Motor neuron (in vitro differentiated cells): ENCODE results near the gene RNF182. TPM values are rescaled to one million over a fixed set of nuclear protein-coding genes. Genes with fewer than 3 reads are reported as not detected.

Experiments
- ATAC-seq, 8 experiments: fragments of 200-7000 bp; cut with Tn5 transposase; replicated peaks in 6 of 8; 2 replicates each; pipeline ENCODE4 v1.8.0; 2021; ENCODE audit warnings: mild to moderate bottlenecking in 8 of 8, moderate library complexity in 8 of 8
- H3K27ac ChIP-seq, 2 donors: fragments of 250-450 bp; sonication (Bioruptor Pico); 2 replicates each; pipeline ENCODE4 v1.9.0; 2021; ENCODE audit warnings: antibody characterized with exemption in 2 of 2, mild to moderate bottlenecking in 2 of 2, moderate library complexity in 1 of 2
- H3K4me1 ChIP-seq, 2 donors: fragments of 250-450 bp; sonication (Bioruptor Pico); replicated peaks in 1 of 2; 2 replicates each; pipeline ENCODE4 v1.6.1; 2021; ENCODE audit warnings: antibody characterized with exemption in 2 of 2, mild to moderate bottlenecking in 2 of 2, moderate library complexity in 1 of 2
- H3K4me3 ChIP-seq, 5 donors: fragments of 250-450 bp; sonication (Bioruptor Pico); 2 replicates each; pipeline ENCODE4 v1.9.0; 2021; ENCODE audit warnings: antibody characterized with exemption in 5 of 5, mild to moderate bottlenecking in 5 of 5, moderate library complexity in 4 of 5
- WGBS, 10 experiments: fragments of 450-650 bp; shearing (Covaris generic); methylation state at CpG; one replicate each; pipeline ENCODE4 v1.0.0; 2022; 5-methylcytosine and 5-hydroxymethylcytosine counted together
- in situ Hi-C, 9 experiments: fragments of 400-800 bp; cut with MboI; loops; one replicate each; pipeline ENCODE4 v1.15.0; 2021; ENCODE audit warnings: low sequenced_read_pairs in 9 of 9, low pct_unique_long_range_greater_than_20kb in 2 of 9; ENCODE audit not compliant: unreplicated experiment in 9 of 9
- total RNA-seq, 8 experiments: library from RNA; unstranded; fragments of 300-600 nt; gene quantifications; 2 replicates each; pipeline versions ENCODE4 v1.2.3 to v1.2.4, GENCODE V29; 2022

Gene RNF182
- total RNA-seq, 8 experiments from 2014 or later = 1.3 to 12.1 (median 4.5) TPM; not detected in 2

- no peak overlapping the region for H3K27ac ChIP-seq
- H3K4me1 ChIP-seq = no peaks in the 10 kb centered on the region
- WGBS, 10 experiments = 43 to 100% (median 75%) methylated on average over 1 to 2 of the region's 2 CpGs; no CpG with 5 or more reads in 3 of the 10 experiments
- no peak for ATAC-seq
- in situ Hi-C loops = loop anchor here in 7 of 9 experiments (10.0 to 25.0 kb wide), 4 partner anchors 147 to 1730 kb away; no protein-coding TSS in a partner anchor
- H3K4me3 ChIP-seq = no peak overlapping the region
Observed at GRCh38 chr6:13907614-13908215, 17.0 kb upstream of the RNF182 start.

GRCh38 chr6:13908955-13909381 lies 15.8 kb upstream of the RNF182 start:
- H3K4me1 ChIP-seq = no peaks in the 10 kb centered on the region
- ATAC-seq = peak; percentile 80 to 94 (median 89)
- H3K4me3 ChIP-seq = no peak overlapping the region
- 0 to 20% (median 0%) methylated on average over 2 to 3 of the region's 3 CpGs for WGBS, 10 experiments
- in situ Hi-C loops = loop anchor here in 7 of 9 experiments (10.0 to 25.0 kb wide), 4 partner anchors 146 to 1728 kb away; no protein-coding TSS in a partner anchor
- no peak overlapping the region for H3K27ac ChIP-seq

- Histone ChIP-seq H3K27ac (no peak overlapping the region), H3K4me3 (no peak overlapping the region), H3K4me1 (no peaks in the 10 kb centered on the region)
- in situ Hi-C loops = loop anchor here in 5 of 9 experiments (10.0 to 25.0 kb wide), 3 partner anchors 152 to 1727 kb away; no protein-coding TSS in a partner anchor
- WGBS, 10 experiments = 67 to 100% (median 90%) methylated on average over 1 to 2 of the region's 2 CpGs; no CpG with 5 or more reads in 3 of the 10 experiments
- no peak for ATAC-seq
Observed at GRCh38 chr6:13910443-13910842, 14.3 kb upstream of the RNF182 start.

GRCh38 chr6:13911337-13911736 lies 13.4 kb upstream of the RNF182 start:
- H3K27ac ChIP-seq = no peak overlapping the region
- H3K4me1 ChIP-seq = no peaks in the 10 kb centered on the region
- WGBS, 10 experiments = 67 to 100% (median 86%) methylated on average over 1 to 2 of the region's 2 CpGs; no CpG with 5 or more reads in 3 of the 10 experiments
- no peak overlapping the region for H3K4me3 ChIP-seq
- no peak for ATAC-seq
- in situ Hi-C loops = loop anchor here in 5 of 9 experiments (10.0 to 25.0 kb wide), 3 partner anchors 151 to 1726 kb away; no protein-coding TSS in a partner anchor

- H3K4me3 ChIP-seq = no peak overlapping the region
- in situ Hi-C loops = loop anchor here in 5 of 9 experiments (10.0 to 25.0 kb wide), 3 partner anchors 149 to 1724 kb away; no protein-coding TSS in a partner anchor
- H3K27ac ChIP-seq = no peak overlapping the region
- ATAC-seq = no peak
- WGBS, 10 experiments = 59 to 100% (median 92%) methylated on average over 1 to 8 of the region's 8 CpGs
- H3K4me1 ChIP-seq = no peaks in the 10 kb centered on the region
Observed at GRCh38 chr6:13913226-13914001, 11.3 kb upstream of the RNF182 start.

GRCh38 chr6:13914351-13914750 lies 10.4 kb upstream of the RNF182 start:
- ATAC-seq = no peak
- Histone ChIP-seq H3K27ac (no peak overlapping the region), H3K4me1 (no peaks in the 10 kb centered on the region), H3K4me3 (no peak overlapping the region)
- 0 to 67% (median 32%) methylated on average over 1 to 2 of the region's 2 CpGs; no CpG with 5 or more reads in 2 of the 10 experiments for WGBS, 10 experiments
- in situ Hi-C loops = loop anchor here in 5 of 9 experiments (10.0 to 25.0 kb wide), 3 partner anchors 148 to 1723 kb away; no protein-coding TSS in a partner anchor

GRCh38 chr6:13915561-13916229 lies 9.1 kb upstream of the RNF182 start:
- WGBS, 10 experiments = 33 to 100% (median 58%) methylated on average over 1 to 3 of the region's 3 CpGs; no CpG with 5 or more reads in 2 of the 10 experiments
- Histone ChIP-seq H3K4me3 (no peak overlapping the region), H3K27ac (no peak overlapping the region), H3K4me1 (no peaks in the 10 kb centered on the region)
- peak in 1 of 8 experiments; percentile 45 for ATAC-seq
- in situ Hi-C loops = loop anchor here in 5 of 9 experiments (10.0 to 25.0 kb wide), 3 partner anchors 147 to 1722 kb away; no protein-coding TSS in a partner anchor

GRCh38 chr6:13916230-13916944 lies 8.4 kb upstream of the RNF182 start:
- H3K27ac ChIP-seq = no peak overlapping the region
- ATAC-seq = peak in 2 of 8 experiments; percentile 20 to 24
- H3K4me1 ChIP-seq = no peaks in the 10 kb centered on the region
- 76 to 100% (median 95%) methylated on average over 1 to 5 of the region's 5 CpGs; no CpG with 5 or more reads in 2 of the 10 experiments for WGBS, 10 experiments
- in situ Hi-C loops = loop anchor here in 5 of 9 experiments (10.0 to 25.0 kb wide), 3 partner anchors 146 to 1721 kb away; no protein-coding TSS in a partner anchor
- H3K4me3 ChIP-seq = no peak overlapping the region

GRCh38 chr6:13917141-13917540 lies 7.6 kb upstream of the RNF182 start:
- Histone ChIP-seq H3K4me3 (no peak overlapping the region), H3K4me1 (no peaks in the 10 kb centered on the region), H3K27ac (no peak overlapping the region)
- in situ Hi-C loops = loop anchor here in 5 of 9 experiments (10.0 to 25.0 kb wide), 3 partner anchors 145 to 1720 kb away; no protein-coding TSS in a partner anchor
- 11 to 100% (median 89%) methylated on average over 1 of the region's 1 CpG; no CpG with 5 or more reads in 2 of the 10 experiments for WGBS, 10 experiments
- no peak for ATAC-seq

GRCh38 chr6:13918686-13919250 lies 6.0 kb upstream of the RNF182 start:
- 60 to 88% (median 77%) methylated on average over 1 to 3 of the region's 4 CpGs; no CpG with 5 or more reads in 2 of the 10 experiments for WGBS, 10 experiments
- Histone ChIP-seq H3K4me1 (peaks cover 0 to 1% of the 10 kb centered on the region in 2 donors), H3K4me3 (no peak overlapping the region), H3K27ac (no peak overlapping the region)
- no peak for ATAC-seq
- in situ Hi-C loops = loop anchor here in 5 of 9 experiments (10.0 to 25.0 kb wide), 3 partner anchors 144 to 1719 kb away; no protein-coding TSS in a partner anchor

GRCh38 chr6:13919861-13920260 lies 4.9 kb upstream of the RNF182 start:
- no peak overlapping the region for H3K27ac ChIP-seq
- in situ Hi-C loops = loop anchor here in 5 of 9 experiments (10.0 to 25.0 kb wide), 3 partner anchors 142 to 1717 kb away; no protein-coding TSS in a partner anchor
- no peak for ATAC-seq
- H3K4me1 ChIP-seq = peaks cover 0 to 5% of the 10 kb centered on the region in 2 donors
- WGBS, 10 experiments = 71 to 100% (median 81%) methylated on average over 1 of the region's 1 CpG; no CpG with 5 or more reads in 6 of the 10 experiments
- H3K4me3 ChIP-seq = no peak overlapping the region
